H9 (cell line): ENCODE measurements around the gene MGLL. TPM values are rescaled to one million over a fixed set of nuclear protein-coding genes. Genes with fewer than 3 reads are reported as not detected.

ENCODE experiments used
- DNase-seq: peaks from one replicate; pipeline ENCODE4 v3.0.0-alpha.2; 2017
- H2AFZ ChIP-seq: one replicate; pipeline ENCODE4 v1.6.1; 2013; ENCODE audit warnings: mild to moderate bottlenecking, low read length, control low read depth, moderate library complexity
- H2AK5ac ChIP-seq: 2 replicates; pipeline ENCODE4 v1.6.1; 2013; ENCODE audit warnings: low read length, control low read depth, mixed read lengths; ENCODE audit not compliant: insufficient read length
- H2BK120ac ChIP-seq: one replicate; pipeline ENCODE4 v1.6.1; 2013; ENCODE audit warnings: low read depth, mild to moderate bottlenecking, low read length, control low read depth, inconsistent platforms; ENCODE audit not compliant: poor library complexity, severe bottlenecking
- H2BK12ac ChIP-seq: 2 replicates; pipeline ENCODE4 v1.6.1; 2013; ENCODE audit warnings: low read length, control low read depth, mixed read lengths, low read depth; ENCODE audit not compliant: insufficient read length
- H2BK15ac ChIP-seq: 2 replicates; pipeline ENCODE4 v1.6.1; 2013; ENCODE audit warnings: low read depth, low read length, control low read depth
- H2BK20ac ChIP-seq: one replicate; pipeline ENCODE4 v1.6.1; 2013; ENCODE audit warnings: low read depth, mild to moderate bottlenecking, low read length, control low read depth, inconsistent platforms; ENCODE audit not compliant: poor library complexity, severe bottlenecking
- H2BK5ac ChIP-seq: 2 replicates; pipeline ENCODE4 v1.6.1; 2013; ENCODE audit warnings: low read length, control low read depth, mixed read lengths; ENCODE audit not compliant: insufficient read length
- H3K14ac ChIP-seq: 2 replicates; pipeline ENCODE4 v1.6.1; 2013; ENCODE audit warnings: low read length, control low read depth; ENCODE audit not compliant: insufficient read depth
- H3K18ac ChIP-seq: 2 replicates; pipeline ENCODE4 v1.6.1; 2013; ENCODE audit warnings: low read depth, mild to moderate bottlenecking, mixed read lengths, low read length, control low read depth; ENCODE audit not compliant: insufficient read length
- H3K23ac ChIP-seq: 2 replicates; pipeline ENCODE4 v1.6.1; 2013; ENCODE audit warnings: low read length, control low read depth, mixed read lengths, low read depth; ENCODE audit not compliant: insufficient read length
- H3K23me2 ChIP-seq: 2 replicates; pipeline ENCODE4 v1.6.1; 2013; ENCODE audit warnings: low read depth, mild to moderate bottlenecking, mixed read lengths, low read length, control low read depth; ENCODE audit not compliant: insufficient read length, poor library complexity, severe bottlenecking
- H3K27ac ChIP-seq: 2 replicates; pipeline ENCODE4 v1.5.1; 2013; ENCODE audit warnings: low read length, control low read depth, mixed read lengths, low read depth; ENCODE audit not compliant: insufficient read length
- H3K27me3 ChIP-seq: 2 replicates; pipeline ENCODE4 v1.6.1; 2013; ENCODE audit warnings: low read length, control low read depth, inconsistent platforms; ENCODE audit not compliant: insufficient read depth
- H3K4ac ChIP-seq: 2 replicates; pipeline ENCODE4 v1.6.1; 2013; ENCODE audit warnings: low read depth, mild to moderate bottlenecking, control low read depth, inconsistent platforms, low read length, moderate library complexity
- H3K4me1 ChIP-seq: 2 replicates; pipeline ENCODE4 v1.6.1; 2013; ENCODE audit warnings: low read length, control low read depth, inconsistent platforms; ENCODE audit not compliant: insufficient read depth
- H3K4me2 ChIP-seq: 2 replicates; pipeline ENCODE4 v1.6.1; 2013; ENCODE audit warnings: low read length, control low read depth, mixed read lengths; ENCODE audit not compliant: insufficient read length, insufficient read depth
- H3K56ac ChIP-seq: 2 replicates; pipeline ENCODE4 v1.6.1; 2013; ENCODE audit warnings: low read depth, mild to moderate bottlenecking, mixed read lengths, low read length, control low read depth; ENCODE audit not compliant: insufficient read length
- H3K79me1 ChIP-seq: 2 replicates; pipeline ENCODE4 v1.6.1; 2013; ENCODE audit warnings: low read depth, mild to moderate bottlenecking, moderate library complexity, low read length, control low read depth, inconsistent platforms; ENCODE audit not compliant: insufficient read depth, poor library complexity, severe bottlenecking
- H3K79me2 ChIP-seq: 2 replicates; pipeline ENCODE4 v1.6.1; 2013; ENCODE audit warnings: low read length, control low read depth, inconsistent platforms; ENCODE audit not compliant: insufficient read depth
- H3K9ac ChIP-seq: 2 replicates; pipeline ENCODE4 v1.6.1; 2013; ENCODE audit warnings: low read length, control low read depth, mixed read lengths; ENCODE audit not compliant: insufficient read length; ENCODE audit errors: extremely low read depth
- H3K9me3 ChIP-seq: one replicate; pipeline ENCODE4 v1.6.1; 2013; ENCODE audit warnings: low read depth, low read length, inconsistent platforms; ENCODE audit not compliant: control insufficient read depth
- H3T11ph ChIP-seq: one replicate; pipeline ENCODE4 v1.6.1; 2013; ENCODE audit warnings: mild to moderate bottlenecking, low read length, control low read depth, inconsistent platforms
- H4K20me1 ChIP-seq: one replicate; pipeline ENCODE4 v1.6.1; 2013; ENCODE audit not compliant: control insufficient read depth, insufficient read length, insufficient read depth
- H4K5ac ChIP-seq: 2 replicates; pipeline ENCODE4 v1.6.1; 2013; ENCODE audit warnings: low read depth, mild to moderate bottlenecking, mixed read lengths, low read length, control low read depth; ENCODE audit not compliant: insufficient read length
- H4K8ac ChIP-seq: replicated peaks from 2 replicates; pipeline ENCODE4 v1.6.1; 2013; ENCODE audit warnings: low read length, control low read depth, mixed read lengths, low read depth; ENCODE audit not compliant: insufficient read length
- H4K91ac ChIP-seq: 2 replicates; pipeline ENCODE4 v1.6.1; 2013; ENCODE audit warnings: low read depth, mild to moderate bottlenecking, moderate library complexity, mixed read lengths, low read length, control low read depth; ENCODE audit not compliant: insufficient read length
- H3K27ac Mint-ChIP-seq, 3 experiments: 2 replicates in 2 of 3; 3 replicates in 1 of 3; pipeline ENCODE4 v1.8.0; 2020 to 2021; ENCODE audit warnings: mixed read lengths in 3 of 3, mild to moderate bottlenecking in 1 of 3, moderate library complexity in 1 of 3
- H3K27me3 Mint-ChIP-seq: 2 replicates; pipeline ENCODE4 v1.8.0; 2021; ENCODE audit warnings: low read depth, mild to moderate bottlenecking, moderate library complexity, mixed read lengths
- H3K36me3 Mint-ChIP-seq, 3 experiments: 2 replicates in 2 of 3; 3 replicates in 1 of 3; pipeline ENCODE4 v1.8.0; 2020 to 2021; ENCODE audit warnings: low read depth in 3 of 3, mixed read lengths in 3 of 3; ENCODE audit not compliant: insufficient read depth in 1 of 3
- H3K4me1 Mint-ChIP-seq, 2 experiments: 2 replicates each; pipeline ENCODE4 v1.8.0; 2020; ENCODE audit warnings: mixed read lengths in 2 of 2
- H3K4me3 Mint-ChIP-seq, 2 experiments: 2 replicates in 1 of 2; 3 replicates in 1 of 2; pipeline ENCODE4 v1.8.0; 2020 to 2021; ENCODE audit warnings: mild to moderate bottlenecking in 2 of 2, mixed read lengths in 2 of 2, moderate library complexity in 1 of 2
- H3K9me3 Mint-ChIP-seq, 2 experiments: 2 replicates in 1 of 2; 3 replicates in 1 of 2; pipeline ENCODE4 v1.8.0; 2020; ENCODE audit warnings: mild to moderate bottlenecking in 2 of 2, mixed read lengths in 2 of 2, moderate library complexity in 1 of 2
- CTCF ChIP-seq: fragments of 200-600 bp; sonication (generic); conservative IDR thresholded peaks from 3 replicates; pipeline ENCODE4 v1.8.0; 2021; ENCODE audit warnings: antibody characterized with exemption, mild to moderate bottlenecking
- WGBS: extraction: QIAGEN DNeasy Blood & Tissue Kit; methylation state at CpG from one replicate; pipeline ENCODE4 v1.1.7; 2013; ENCODE audit warnings: missing lambda C conversion rate, low lambda C conversion rate, mixed read lengths; ENCODE audit not compliant: insufficient read length; ENCODE audit errors: extremely low coverage; 5-methylcytosine and 5-hydroxymethylcytosine counted together
- total RNA-seq: library from RNA; stranded (reverse); gene quantifications from 2 replicates; pipeline ENCODE4 v1.2.1, GENCODE V29; 2021

MGLL gene
- total RNA-seq, 1 experiment from 2014 or later = 0.11 TPM

- H2BK12ac ChIP-seq = no peak overlapping the region
- no CpG with 5 or more reads among the region's 9 CpGs for WGBS
- Mint-ChIP-seq H3K4me1 (peaks cover 24 to 35% of the 10 kb centered on the region in 2 experiments), H3K4me3 (no peak overlapping the region), H3K27ac (no peak overlapping the region), H3K27me3 (peaks cover 24% of the 10 kb centered on the region), H3K36me3 (no peaks in the 10 kb centered on the region), H3K9me3 (no peaks in the 10 kb centered on the region)
- H4K5ac ChIP-seq = no peak overlapping the region
- no peak overlapping the region for H3K18ac ChIP-seq
- H3K4ac ChIP-seq = no peak overlapping the region
- no peak overlapping the region for H3K4me2 ChIP-seq
- no peak overlapping the region for H3K27ac ChIP-seq
- no peak for DNase-seq
- H2BK5ac ChIP-seq = no peak overlapping the region
- H4K8ac ChIP-seq = no peak overlapping the region
- no peaks in the 10 kb centered on the region for H3K23me2 ChIP-seq
- H3K27me3 ChIP-seq = no peaks in the 10 kb centered on the region
- H3K9me3 ChIP-seq = no peaks in the 10 kb centered on the region
- no peaks in the 10 kb centered on the region for H3K79me1 ChIP-seq
- no peaks in the 10 kb centered on the region for H3K79me2 ChIP-seq
- no peaks in the 10 kb centered on the region for H4K20me1 ChIP-seq
- no peak overlapping the region for H2BK15ac ChIP-seq
- no peak overlapping the region for H3K14ac ChIP-seq
- no peak overlapping the region for H3K9ac ChIP-seq
- no peak overlapping the region for H2BK20ac ChIP-seq
- H2AFZ ChIP-seq = no peak overlapping the region
- TF ChIP-seq CTCF = no peak
- H2BK120ac ChIP-seq = no peak overlapping the region
- no peak overlapping the region for H3K23ac ChIP-seq
- no peak overlapping the region for H2AK5ac ChIP-seq
- no peak overlapping the region for H3T11ph ChIP-seq
- H4K91ac ChIP-seq = no peak overlapping the region
- no peak overlapping the region for H3K56ac ChIP-seq
- peaks cover 4% of the 10 kb centered on the region; the same call in 1 of the 2 replicates for H3K4me1 ChIP-seq
Observed at GRCh38 chr3:127712881-127713771, 109.2 kb downstream of the MGLL start.
